GM23338 (cell line): ENCODE data around the gene GSAP. TPM values are rescaled to one million over a fixed set of nuclear protein-coding genes. Genes with fewer than 3 reads are reported as not detected.

Experiments
- ATAC-seq: fragments of 200-7000 bp; cut with Tn5 transposase; 3 replicates; pipeline ENCODE4 v1.9.1; 2020
- DNase-seq: peaks from one replicate; pipeline ENCODE4 v3.0.0-alpha.2; 2015; ENCODE audit warnings: low spot score
- H2AFZ ChIP-seq: fragments of 200-600 bp; sonication (generic); 2 replicates; pipeline ENCODE4 v1.8.0; 2016; ENCODE audit warnings: antibody characterized with exemption, mild to moderate bottlenecking, moderate library complexity
- H3F3A ChIP-seq: fragments of 200-600 bp; sonication (generic); replicated peaks from 2 replicates; pipeline ENCODE4 v1.8.0; 2017; ENCODE audit warnings: antibody characterized with exemption, mixed run types, low read depth
- H3K27ac ChIP-seq: fragments of 200-600 bp; sonication (generic); 2 replicates; pipeline ENCODE4 v1.6.1; 2016; ENCODE audit warnings: low read depth
- H3K27me3 ChIP-seq: fragments of 200-600 bp; sonication (generic); 2 replicates; pipeline ENCODE4 v1.8.0; 2016; ENCODE audit warnings: mild to moderate bottlenecking, mixed run types, moderate library complexity; ENCODE audit not compliant: insufficient read depth
- H3K36me3 ChIP-seq: fragments of 200-600 bp; sonication (generic); 2 replicates; pipeline ENCODE4 v1.8.0; 2016; ENCODE audit warnings: mild to moderate bottlenecking; ENCODE audit not compliant: insufficient read depth
- H3K4me1 ChIP-seq: fragments of 200-600 bp; sonication (generic); 2 replicates; pipeline ENCODE4 v1.8.0; 2016; ENCODE audit warnings: mild to moderate bottlenecking, moderate library complexity; ENCODE audit not compliant: insufficient read depth
- H3K4me2 ChIP-seq: fragments of 200-600 bp; sonication (generic); 2 replicates; pipeline ENCODE4 v1.7.1; 2017; ENCODE audit warnings: mixed run types
- H3K4me3 ChIP-seq: fragments of 200-600 bp; sonication (generic); 2 replicates; pipeline ENCODE4 v1.6.1; 2016; ENCODE audit warnings: mixed run types
- H3K79me2 ChIP-seq: fragments of 200-600 bp; sonication (generic); replicated peaks from 2 replicates; pipeline ENCODE4 v1.8.0; 2017; ENCODE audit warnings: mild to moderate bottlenecking; ENCODE audit not compliant: insufficient read depth
- H3K9me2 ChIP-seq: fragments of 200-600 bp; sonication (generic); 2 replicates; pipeline ENCODE4 v1.8.0; 2017; ENCODE audit not compliant: insufficient read depth
- H4K20me1 ChIP-seq: fragments of 200-600 bp; sonication (generic); replicated peaks from 2 replicates; pipeline ENCODE4 v1.8.0; 2017; ENCODE audit warnings: mild to moderate bottlenecking; ENCODE audit not compliant: insufficient read depth
- H3K27ac Mint-ChIP-seq: 2 replicates; pipeline ENCODE4 v1.8.0; 2020; ENCODE audit warnings: inconsistent platforms, mild to moderate bottlenecking, moderate library complexity, mixed read lengths
- H3K27me3 Mint-ChIP-seq: 3 replicates; pipeline ENCODE4 v1.8.0; 2022; ENCODE audit warnings: low read depth, mild to moderate bottlenecking, moderate library complexity, mixed read lengths, inconsistent platforms; ENCODE audit not compliant: insufficient read depth, poor library complexity
- H3K36me3 Mint-ChIP-seq: 3 replicates; pipeline ENCODE4 v1.8.0; 2021; ENCODE audit warnings: low read depth, mild to moderate bottlenecking, inconsistent platforms, moderate library complexity, mixed read lengths
- H3K4me1 Mint-ChIP-seq: 3 replicates; pipeline ENCODE4 v1.8.0; 2020; ENCODE audit warnings: mild to moderate bottlenecking, inconsistent platforms, mixed read lengths
- H3K4me3 Mint-ChIP-seq: 3 replicates; pipeline ENCODE4 v1.8.0; 2021; ENCODE audit warnings: moderate library complexity, mild to moderate bottlenecking, inconsistent platforms, mixed read lengths
- H3K9me3 Mint-ChIP-seq: 3 replicates; pipeline ENCODE4 v1.8.0; 2020; ENCODE audit warnings: moderate library complexity, mild to moderate bottlenecking, inconsistent platforms, mixed read lengths
- CREB1 ChIP-seq: fragments of 250-450 bp; sonication (Bioruptor Pico); IDR thresholded peaks from 2 replicates; pipeline ENCODE4 v1.5.0; 2020; ENCODE audit warnings: low read depth, mild to moderate bottlenecking, moderate library complexity
- ETS1 ChIP-seq: IDR thresholded peaks from 2 replicates; pipeline ENCODE4 v1.6.1; 2016; ENCODE audit warnings: antibody characterized with exemption
- EZH2 ChIP-seq: fragments of 200-600 bp; sonication (generic); IDR thresholded peaks from one replicate; pipeline ENCODE4 v1.8.0; 2017; ENCODE audit warnings: antibody characterized with exemption, mild to moderate bottlenecking, low read depth; ENCODE audit not compliant: unreplicated experiment
- EZH2phosphoT487 ChIP-seq: fragments of 200-600 bp; sonication (generic); IDR thresholded peaks from one replicate; pipeline ENCODE4 v1.8.1; 2018; ENCODE audit warnings: antibody characterized with exemption; ENCODE audit not compliant: unreplicated experiment
- JUNB ChIP-seq: IDR thresholded peaks from one replicate; pipeline ENCODE4 v1.6.1; 2016; ENCODE audit warnings: antibody characterized with exemption; ENCODE audit not compliant: unreplicated experiment
- NANOG ChIP-seq: IDR thresholded peaks from 2 replicates; pipeline ENCODE4 v1.6.1; 2016; ENCODE audit warnings: antibody characterized with exemption, borderline replicate concordance
- POLR2AphosphoS5 ChIP-seq: IDR thresholded peaks from 2 replicates; pipeline ENCODE4 v1.6.1; 2016; ENCODE audit warnings: antibody characterized with exemption, low read depth
- STAT1 ChIP-seq: IDR thresholded peaks from one replicate; pipeline ENCODE4 v1.6.1; 2016; ENCODE audit warnings: antibody characterized with exemption; ENCODE audit not compliant: unreplicated experiment
- ZNF114 ChIP-seq: fragments of 250-450 bp; sonication (Bioruptor Pico); IDR thresholded peaks from 2 replicates; pipeline ENCODE4 v1.5.0; 2020; ENCODE audit warnings: mild to moderate bottlenecking, moderate library complexity
- ZNF331 ChIP-seq: fragments of 250-450 bp; sonication (Bioruptor Pico); IDR thresholded peaks from 2 replicates; pipeline ENCODE4 v1.5.0; 2020; ENCODE audit warnings: low read depth, mild to moderate bottlenecking, moderate library complexity
- ZNF462 ChIP-seq: fragments of 250-450 bp; sonication (Bioruptor Pico); IDR thresholded peaks from 2 replicates; pipeline ENCODE4 v1.5.0; 2020; ENCODE audit warnings: mild to moderate bottlenecking, moderate library complexity
- polyA plus RNA-seq: library from polyadenylated mRNA; unstranded; fragments of >200 nt; fragmentation: Nextera tagmentation; extraction: Ambion mirVana; gene quantifications from 2 replicates; pipeline ENCODE4 v1.2.1, GENCODE V29; 2016
- total RNA-seq: library from RNA; depleted of rRNA; stranded (reverse); fragments of >200 nt; shearing (Covaris generic); gene quantifications from 2 replicates; pipeline ENCODE4 v1.2.3, GENCODE V29; 2014
- TF ChIP-seq, protein P1 (sequence below): IDR thresholded peaks from one replicate; pipeline ENCODE4 v1.6.1; 2018; ENCODE audit warnings: antibody characterized with exemption; ENCODE audit not compliant: unreplicated experiment
- TF ChIP-seq, protein P2 (sequence below), 2 experiments: fragments of 200-600 bp in 1 of 2; sonication (generic) in 1 of 2; conservative IDR thresholded peaks; 2 replicates each; pipeline versions ENCODE4 v1.5.1 to v1.6.1; 2016 to 2017; ENCODE audit warnings: antibody characterized with exemption in 2 of 2, low read depth in 2 of 2, mild to moderate bottlenecking in 2 of 2, moderate library complexity in 1 of 2

Gene GSAP
- total and polyA plus RNA-seq, 2 experiments from 2014 or later = 0.63 to 1.1 TPM

DNA sequence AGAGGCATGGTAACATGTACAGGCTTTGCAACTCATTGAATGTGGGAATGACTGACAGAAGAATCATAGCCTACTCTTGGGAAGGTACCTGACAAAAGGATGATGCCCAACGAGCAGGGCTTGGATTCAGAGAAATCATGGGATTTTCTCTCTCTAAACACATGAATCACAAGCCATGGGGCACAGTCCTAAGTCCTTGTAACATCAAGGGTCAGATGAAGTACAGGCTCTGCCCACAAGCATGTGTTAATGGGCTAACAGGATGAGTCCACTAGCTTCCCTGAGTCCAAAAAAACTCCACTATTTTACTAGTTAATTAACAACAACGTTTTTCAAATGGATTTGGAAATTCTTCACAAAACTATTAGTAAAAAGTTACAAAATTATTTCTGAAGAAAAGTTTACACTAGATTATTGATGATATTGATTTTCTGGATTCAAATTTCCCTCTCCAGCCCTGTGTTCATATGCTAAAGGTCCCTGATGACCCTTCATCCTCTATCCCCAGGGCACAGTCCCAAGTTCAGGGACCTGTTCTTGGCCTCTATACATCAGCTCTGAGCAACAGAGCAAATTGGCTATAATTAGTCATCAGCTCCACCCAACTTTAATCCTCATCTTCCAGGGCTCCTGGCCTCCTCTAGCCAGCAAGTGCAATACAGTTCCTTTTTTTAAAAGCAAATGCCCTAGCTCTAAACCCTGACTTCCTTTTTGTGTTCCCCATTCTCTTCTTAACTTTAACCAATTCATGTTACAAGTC lies 99.8 kb downstream of the GSAP start:
- Mint-ChIP-seq H3K4me1 (no peaks in the 10 kb centered on the region), H3K27ac (no peak overlapping the region), H3K9me3 (no peaks in the 10 kb centered on the region), H3K27me3 (no peaks in the 10 kb centered on the region), H3K4me3 (no peak overlapping the region), H3K36me3 (no peaks in the 10 kb centered on the region)
- Histone ChIP-seq H3K79me2 (no peaks in the 10 kb centered on the region), H3K4me3 (no peak overlapping the region), H4K20me1 (no peaks in the 10 kb centered on the region), H3K9me2 (no peaks in the 10 kb centered on the region), H3K4me2 (no peak overlapping the region), H3K36me3 (no peaks in the 10 kb centered on the region), H3K27me3 (no peaks in the 10 kb centered on the region), H3F3A (no peaks in the 10 kb centered on the region), H2AFZ (no peak overlapping the region), H3K27ac (no peak overlapping the region), H3K4me1 (no peaks in the 10 kb centered on the region)
- ATAC-seq (no peak), DNase-seq (no peak)
- TF ChIP-seq POLR2AphosphoS5 (no peak), ZNF462 (CRISPR knock-in tag) (no peak), ZNF114 (no peak), ZNF331 (CRISPR knock-in tag) (no peak), JUNB (no peak), EZH2 (no peak), ETS1 (no peak), NANOG (no peak), EZH2phosphoT487 (no peak), CREB1 (CRISPR knock-in tag) (no peak), STAT1 (no peak)
- TF ChIP-seq, protein P1, sequence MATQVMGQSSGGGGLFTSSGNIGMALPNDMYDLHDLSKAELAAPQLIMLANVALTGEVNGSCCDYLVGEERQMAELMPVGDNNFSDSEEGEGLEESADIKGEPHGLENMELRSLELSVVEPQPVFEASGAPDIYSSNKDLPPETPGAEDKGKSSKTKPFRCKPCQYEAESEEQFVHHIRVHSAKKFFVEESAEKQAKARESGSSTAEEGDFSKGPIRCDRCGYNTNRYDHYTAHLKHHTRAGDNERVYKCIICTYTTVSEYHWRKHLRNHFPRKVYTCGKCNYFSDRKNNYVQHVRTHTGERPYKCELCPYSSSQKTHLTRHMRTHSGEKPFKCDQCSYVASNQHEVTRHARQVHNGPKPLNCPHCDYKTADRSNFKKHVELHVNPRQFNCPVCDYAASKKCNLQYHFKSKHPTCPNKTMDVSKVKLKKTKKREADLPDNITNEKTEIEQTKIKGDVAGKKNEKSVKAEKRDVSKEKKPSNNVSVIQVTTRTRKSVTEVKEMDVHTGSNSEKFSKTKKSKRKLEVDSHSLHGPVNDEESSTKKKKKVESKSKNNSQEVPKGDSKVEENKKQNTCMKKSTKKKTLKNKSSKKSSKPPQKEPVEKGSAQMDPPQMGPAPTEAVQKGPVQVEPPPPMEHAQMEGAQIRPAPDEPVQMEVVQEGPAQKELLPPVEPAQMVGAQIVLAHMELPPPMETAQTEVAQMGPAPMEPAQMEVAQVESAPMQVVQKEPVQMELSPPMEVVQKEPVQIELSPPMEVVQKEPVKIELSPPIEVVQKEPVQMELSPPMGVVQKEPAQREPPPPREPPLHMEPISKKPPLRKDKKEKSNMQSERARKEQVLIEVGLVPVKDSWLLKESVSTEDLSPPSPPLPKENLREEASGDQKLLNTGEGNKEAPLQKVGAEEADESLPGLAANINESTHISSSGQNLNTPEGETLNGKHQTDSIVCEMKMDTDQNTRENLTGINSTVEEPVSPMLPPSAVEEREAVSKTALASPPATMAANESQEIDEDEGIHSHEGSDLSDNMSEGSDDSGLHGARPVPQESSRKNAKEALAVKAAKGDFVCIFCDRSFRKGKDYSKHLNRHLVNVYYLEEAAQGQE = no peak
- TF ChIP-seq, protein P2, sequence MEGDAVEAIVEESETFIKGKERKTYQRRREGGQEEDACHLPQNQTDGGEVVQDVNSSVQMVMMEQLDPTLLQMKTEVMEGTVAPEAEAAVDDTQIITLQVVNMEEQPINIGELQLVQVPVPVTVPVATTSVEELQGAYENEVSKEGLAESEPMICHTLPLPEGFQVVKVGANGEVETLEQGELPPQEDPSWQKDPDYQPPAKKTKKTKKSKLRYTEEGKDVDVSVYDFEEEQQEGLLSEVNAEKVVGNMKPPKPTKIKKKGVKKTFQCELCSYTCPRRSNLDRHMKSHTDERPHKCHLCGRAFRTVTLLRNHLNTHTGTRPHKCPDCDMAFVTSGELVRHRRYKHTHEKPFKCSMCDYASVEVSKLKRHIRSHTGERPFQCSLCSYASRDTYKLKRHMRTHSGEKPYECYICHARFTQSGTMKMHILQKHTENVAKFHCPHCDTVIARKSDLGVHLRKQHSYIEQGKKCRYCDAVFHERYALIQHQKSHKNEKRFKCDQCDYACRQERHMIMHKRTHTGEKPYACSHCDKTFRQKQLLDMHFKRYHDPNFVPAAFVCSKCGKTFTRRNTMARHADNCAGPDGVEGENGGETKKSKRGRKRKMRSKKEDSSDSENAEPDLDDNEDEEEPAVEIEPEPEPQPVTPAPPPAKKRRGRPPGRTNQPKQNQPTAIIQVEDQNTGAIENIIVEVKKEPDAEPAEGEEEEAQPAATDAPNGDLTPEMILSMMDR (conservative IDR thresholded peaks at IDR 0.05; ENCODE audit: low read depth in 2 of 2) = no peak
